ENCODE measurements around the gene ZNRD2.

Gene ZNRD2

DNA sequence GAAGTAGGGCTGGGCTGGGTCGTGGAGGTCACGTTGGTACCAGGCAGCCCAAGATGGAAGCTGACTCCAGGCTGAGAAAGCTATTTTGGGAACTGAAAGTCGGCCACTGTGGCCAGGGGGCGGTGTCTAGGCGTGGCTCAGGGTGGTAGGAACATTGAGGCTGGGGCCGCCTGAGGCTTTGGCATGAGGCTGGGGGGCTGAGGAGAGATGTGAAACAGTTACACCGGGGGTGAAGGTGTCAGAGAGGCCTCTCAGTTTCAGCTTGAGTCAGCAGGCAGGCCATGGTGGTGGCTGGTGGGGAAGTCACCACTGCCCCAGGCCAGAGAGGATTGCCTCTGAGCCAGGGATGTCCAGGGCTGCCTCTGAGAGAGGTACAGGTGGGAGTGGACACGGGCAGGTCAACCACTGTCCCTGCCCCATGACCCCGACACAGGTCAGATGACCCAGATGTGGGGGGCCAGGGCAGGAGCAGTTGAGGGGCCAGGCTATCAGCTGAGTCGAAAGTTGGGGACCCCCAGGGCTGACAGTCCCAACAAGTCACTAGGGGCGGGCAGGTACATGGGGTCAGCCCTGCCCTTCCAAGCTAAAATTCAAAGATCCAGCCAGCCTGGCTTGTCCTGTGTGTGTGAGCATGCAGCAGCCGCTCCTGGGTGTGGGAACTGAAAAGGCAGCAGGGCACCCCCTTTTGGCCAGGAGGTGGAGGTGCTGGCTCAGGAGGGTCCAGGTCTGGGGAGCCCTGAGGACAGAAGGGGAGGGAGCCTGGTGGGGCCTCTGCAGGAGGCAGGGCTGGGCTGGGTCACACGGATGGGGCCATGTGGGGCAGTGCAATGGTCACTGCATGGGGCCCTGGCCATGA lies 18.1 kb downstream of the ZNRD2 start:
- H3K4me3 ChIP-seq (ENCODE audit: low read depth, low read length): no peak overlapping the region
- TF ChIP-seq, protein P1, sequence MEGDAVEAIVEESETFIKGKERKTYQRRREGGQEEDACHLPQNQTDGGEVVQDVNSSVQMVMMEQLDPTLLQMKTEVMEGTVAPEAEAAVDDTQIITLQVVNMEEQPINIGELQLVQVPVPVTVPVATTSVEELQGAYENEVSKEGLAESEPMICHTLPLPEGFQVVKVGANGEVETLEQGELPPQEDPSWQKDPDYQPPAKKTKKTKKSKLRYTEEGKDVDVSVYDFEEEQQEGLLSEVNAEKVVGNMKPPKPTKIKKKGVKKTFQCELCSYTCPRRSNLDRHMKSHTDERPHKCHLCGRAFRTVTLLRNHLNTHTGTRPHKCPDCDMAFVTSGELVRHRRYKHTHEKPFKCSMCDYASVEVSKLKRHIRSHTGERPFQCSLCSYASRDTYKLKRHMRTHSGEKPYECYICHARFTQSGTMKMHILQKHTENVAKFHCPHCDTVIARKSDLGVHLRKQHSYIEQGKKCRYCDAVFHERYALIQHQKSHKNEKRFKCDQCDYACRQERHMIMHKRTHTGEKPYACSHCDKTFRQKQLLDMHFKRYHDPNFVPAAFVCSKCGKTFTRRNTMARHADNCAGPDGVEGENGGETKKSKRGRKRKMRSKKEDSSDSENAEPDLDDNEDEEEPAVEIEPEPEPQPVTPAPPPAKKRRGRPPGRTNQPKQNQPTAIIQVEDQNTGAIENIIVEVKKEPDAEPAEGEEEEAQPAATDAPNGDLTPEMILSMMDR (IDR thresholded peaks at IDR 0.05; ENCODE audit: low read depth, low read length): peak; percentile 84
- TF ChIP-seq, protein P2, sequence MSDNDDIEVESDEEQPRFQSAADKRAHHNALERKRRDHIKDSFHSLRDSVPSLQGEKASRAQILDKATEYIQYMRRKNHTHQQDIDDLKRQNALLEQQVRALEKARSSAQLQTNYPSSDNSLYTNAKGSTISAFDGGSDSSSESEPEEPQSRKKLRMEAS (IDR thresholded peaks at IDR 0.05; ENCODE audit: low read depth, low read length): no peak
- DNase-seq (ENCODE audit: low read depth): peak; percentile 81

DNA sequence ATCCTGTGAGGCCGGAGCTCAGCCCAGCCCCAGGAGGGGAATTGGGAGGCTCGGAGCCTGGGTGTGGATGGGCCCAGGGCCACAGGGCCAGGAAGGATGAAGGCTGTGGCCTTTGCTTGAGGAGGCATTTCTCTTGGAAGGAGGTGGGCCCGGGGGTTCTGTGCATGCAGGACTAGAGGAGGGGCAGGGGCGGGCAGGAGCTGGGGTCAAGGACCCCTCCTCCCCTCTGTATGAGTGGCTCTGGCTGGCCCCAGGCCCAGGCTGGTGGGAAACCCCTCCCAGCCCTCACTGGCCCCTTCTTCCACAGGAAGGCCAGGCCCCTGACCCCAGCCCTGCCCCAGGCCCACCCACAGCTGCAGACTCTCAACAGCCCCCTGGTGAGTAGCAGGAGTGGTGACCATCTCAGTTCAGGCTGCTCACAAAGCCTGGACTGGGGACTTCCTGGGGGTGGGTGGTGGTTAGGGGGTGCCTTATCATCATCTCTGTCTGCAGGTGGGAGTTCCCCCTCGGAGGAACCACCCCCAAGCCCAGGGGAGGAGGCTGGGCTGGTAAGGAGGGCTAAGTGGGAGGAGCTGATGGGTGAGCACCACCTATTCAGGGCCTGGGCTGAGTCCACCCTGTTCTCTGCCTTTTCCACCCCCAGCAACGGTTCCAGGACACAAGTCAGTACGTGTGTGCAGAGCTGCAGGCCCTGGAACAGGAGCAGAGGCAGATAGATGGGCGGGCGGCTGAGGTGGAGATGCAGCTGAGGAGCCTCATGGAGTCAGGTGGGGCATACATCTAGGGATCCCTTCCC lies 19.4 kb downstream of the ZNRD2 start:
- peak; percentile 46 for DNase-seq (ENCODE audit: low read depth)
- no peak overlapping the region for H3K4me3 ChIP-seq (ENCODE audit: low read depth, low read length)

DNA sequence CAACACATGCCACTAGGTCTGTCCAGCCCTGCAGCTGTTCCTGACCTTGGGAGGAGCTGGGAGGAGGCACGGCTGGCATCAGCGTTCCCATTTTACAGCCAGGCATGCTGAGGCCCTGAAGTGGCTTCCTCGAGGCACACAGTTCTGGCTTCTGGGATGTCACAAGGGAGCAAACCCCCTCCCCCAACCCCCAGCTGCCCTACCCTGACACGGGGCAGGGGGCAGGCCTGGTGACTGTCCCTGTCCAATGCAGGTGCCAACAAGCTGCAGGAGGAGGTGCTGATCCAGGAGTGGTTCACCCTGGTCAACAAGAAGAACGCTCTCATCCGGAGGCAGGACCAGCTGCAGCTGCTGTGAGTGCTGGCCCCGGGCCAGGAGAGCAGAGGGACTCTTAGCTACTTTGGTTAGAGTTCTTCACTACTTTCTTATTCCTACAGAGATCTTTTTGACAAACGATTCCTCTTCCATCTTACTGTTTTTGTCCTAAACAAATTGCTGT lies 20.0 kb downstream of the ZNRD2 start:
- TF ChIP-seq POLR2A (IDR thresholded peaks at IDR 0.05; ENCODE audit: extremely low read depth, insufficient read length) (no peak), MYC (IDR thresholded peaks at IDR 0.05; ENCODE audit: low read depth, low read length) (no peak)
- TF ChIP-seq, protein P2 (IDR thresholded peaks at IDR 0.05; ENCODE audit: low read depth, low read length): no peak
- TF ChIP-seq, protein P1 (IDR thresholded peaks at IDR 0.05; ENCODE audit: low read depth, low read length): no peak
- H3K4me3 ChIP-seq (ENCODE audit: low read depth, low read length): no peak overlapping the region
- no peak for DNase-seq (ENCODE audit: low read depth)

More for the DNA sequence above, 19.4 kb downstream of the ZNRD2 start:
- TF ChIP-seq, protein P1 (IDR thresholded peaks at IDR 0.05; ENCODE audit: low read depth, low read length): no peak
- TF ChIP-seq POLR2A (IDR thresholded peaks at IDR 0.05; ENCODE audit: extremely low read depth, insufficient read length) (no peak), MYC (IDR thresholded peaks at IDR 0.05; ENCODE audit: low read depth, low read length) (no peak)
- TF ChIP-seq, protein P2 (IDR thresholded peaks at IDR 0.05; ENCODE audit: low read depth, low read length): no peak

DNA sequence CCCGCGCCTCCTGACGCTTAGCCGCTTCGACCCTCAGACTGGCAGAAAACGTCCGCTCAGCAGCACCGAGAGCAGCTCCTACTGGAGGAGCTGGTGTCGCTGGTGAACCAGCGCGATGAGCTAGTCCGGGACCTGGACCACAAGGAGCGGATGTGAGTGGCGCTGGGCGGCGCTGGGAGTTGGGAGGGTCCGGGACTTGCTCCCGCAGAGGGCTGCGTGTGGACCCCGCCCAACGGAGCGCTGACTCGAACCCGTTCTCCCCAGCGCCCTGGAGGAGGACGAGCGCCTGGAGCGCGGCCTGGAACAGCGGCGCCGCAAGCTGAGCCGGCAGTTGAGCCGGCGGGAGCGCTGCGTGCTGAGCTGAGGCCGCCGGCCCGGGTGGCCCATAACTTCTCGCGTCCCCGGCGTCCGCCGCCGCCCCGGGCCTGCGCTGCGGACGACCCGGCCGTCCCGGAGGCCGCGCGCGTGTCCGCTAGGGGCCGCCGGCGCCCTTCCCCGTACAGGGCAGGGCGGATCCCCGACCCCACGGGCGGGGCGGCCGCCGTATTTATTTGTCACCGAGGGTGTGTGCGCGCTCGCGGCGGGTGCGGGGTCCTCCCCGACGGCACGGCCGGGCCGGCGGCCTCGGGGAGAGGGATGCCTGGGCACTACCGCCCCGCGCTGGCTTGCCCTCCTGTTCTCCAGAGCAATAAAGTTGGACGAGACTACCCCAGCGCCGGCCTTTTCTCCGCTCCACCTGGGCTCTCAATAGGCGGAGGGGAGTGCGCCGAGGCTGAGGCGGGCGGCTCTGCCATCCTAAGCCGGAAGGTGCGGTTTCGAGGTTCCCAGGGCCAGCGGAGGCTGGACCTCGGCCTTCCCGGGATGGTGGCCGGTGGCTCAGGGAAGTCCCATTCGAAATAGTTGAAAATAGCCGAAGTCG lies 21.9 kb downstream of the ZNRD2 start:
- DNase-seq (ENCODE audit: low read depth): no peak
- TF ChIP-seq POLR2A (IDR thresholded peaks at IDR 0.05; ENCODE audit: extremely low read depth, insufficient read length): no peak
- no peak for TF ChIP-seq MYC (IDR thresholded peaks at IDR 0.05; ENCODE audit: low read depth, low read length)
- TF ChIP-seq, protein P1 (IDR thresholded peaks at IDR 0.05; ENCODE audit: low read depth, low read length): no peak
- TF ChIP-seq, protein P2 (IDR thresholded peaks at IDR 0.05; ENCODE audit: low read depth, low read length): no peak

DNA sequence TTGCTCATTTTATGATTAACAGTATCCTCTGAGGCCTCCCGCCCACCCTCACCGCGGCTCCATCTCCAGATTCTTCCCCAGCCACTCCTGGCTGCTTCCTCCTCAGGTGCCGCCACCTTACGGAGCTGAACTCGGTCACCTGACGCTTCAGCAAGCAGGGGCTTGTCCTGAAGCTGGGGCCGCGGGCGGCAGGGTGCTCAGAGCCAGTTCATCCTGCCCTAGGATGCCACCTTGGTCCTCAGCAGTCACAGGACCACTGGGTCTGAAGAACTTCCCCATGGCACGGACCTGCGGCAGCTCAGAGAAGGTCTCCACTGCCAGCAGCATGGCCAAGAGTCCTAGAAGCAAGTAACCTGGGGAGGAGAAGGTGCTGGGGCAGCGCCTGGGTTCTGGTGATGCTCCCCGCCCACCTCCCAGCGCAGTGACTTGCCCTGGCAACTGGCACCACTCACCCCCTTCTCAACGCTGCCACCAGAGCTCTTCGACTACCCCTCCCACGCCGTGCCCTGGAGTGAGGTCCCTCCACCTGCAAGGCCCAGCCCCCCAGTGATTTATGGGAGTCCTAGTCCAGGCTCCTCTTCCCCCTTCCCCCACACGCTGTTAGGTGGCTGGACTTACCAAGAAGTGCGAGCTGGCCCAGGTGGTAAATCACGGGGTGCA lies 22.7 kb downstream of the ZNRD2 start:
- TF ChIP-seq POLR2A (IDR thresholded peaks at IDR 0.05; ENCODE audit: extremely low read depth, insufficient read length) (no peak), MYC (IDR thresholded peaks at IDR 0.05; ENCODE audit: low read depth, low read length) (no peak)
- TF ChIP-seq, protein P2 (IDR thresholded peaks at IDR 0.05; ENCODE audit: low read depth, low read length): no peak
- TF ChIP-seq, protein P1 (IDR thresholded peaks at IDR 0.05; ENCODE audit: low read depth, low read length): no peak
- H3K4me3 ChIP-seq (ENCODE audit: low read depth, low read length): no peak overlapping the region
- DNase-seq (ENCODE audit: low read depth): no peak

More for the DNA sequence above, 21.9 kb downstream of the ZNRD2 start:
- H3K4me3 ChIP-seq (ENCODE audit: low read depth, low read length): no peak overlapping the region

All from NB4 (cell line).